Measurements from ENCODE around the gene ADIG. TPM values are rescaled to one million over a fixed set of nuclear protein-coding genes. Genes with fewer than 3 reads are reported as not detected.

ADIG gene
- total RNA-seq, 1 donor from 2014 or later = not detected

DNA sequence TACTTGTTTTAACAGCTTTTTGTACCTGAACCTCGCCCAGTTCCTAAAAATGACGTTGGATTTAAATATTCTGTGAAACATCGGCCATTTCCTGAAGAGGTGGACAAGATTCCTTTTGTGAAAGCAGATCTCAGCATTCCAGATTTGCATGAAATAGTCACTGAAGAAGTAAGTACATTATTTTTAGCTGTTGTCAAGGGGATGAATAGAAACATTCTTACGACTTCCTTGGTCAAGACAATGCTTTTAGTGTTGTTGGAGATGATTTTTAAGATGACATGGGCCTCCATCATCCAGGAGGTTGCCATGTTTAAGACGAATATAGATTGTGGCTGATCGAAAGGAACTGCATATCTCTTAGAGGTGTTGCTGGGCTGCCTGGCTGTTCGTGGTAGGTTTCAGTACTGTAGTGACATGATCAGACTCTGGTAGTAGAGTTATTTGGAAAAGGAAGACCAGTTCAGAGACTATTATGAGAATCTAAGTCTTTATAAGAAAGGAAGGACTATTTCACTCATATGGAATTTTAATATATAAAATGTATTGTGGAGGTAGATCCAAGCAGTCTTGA lies 29.9 kb upstream of the ADIG start:
- H3K27ac ChIP-seq = no peak overlapping the region
- H3K4me1 ChIP-seq = no peaks in the 10 kb centered on the region
- no peaks in the 10 kb centered on the region for H3K27me3 ChIP-seq (ENCODE audit: low read depth)
- peaks cover 98% of the 10 kb centered on the region for H3K36me3 ChIP-seq
- TF ChIP-seq, protein P1, sequence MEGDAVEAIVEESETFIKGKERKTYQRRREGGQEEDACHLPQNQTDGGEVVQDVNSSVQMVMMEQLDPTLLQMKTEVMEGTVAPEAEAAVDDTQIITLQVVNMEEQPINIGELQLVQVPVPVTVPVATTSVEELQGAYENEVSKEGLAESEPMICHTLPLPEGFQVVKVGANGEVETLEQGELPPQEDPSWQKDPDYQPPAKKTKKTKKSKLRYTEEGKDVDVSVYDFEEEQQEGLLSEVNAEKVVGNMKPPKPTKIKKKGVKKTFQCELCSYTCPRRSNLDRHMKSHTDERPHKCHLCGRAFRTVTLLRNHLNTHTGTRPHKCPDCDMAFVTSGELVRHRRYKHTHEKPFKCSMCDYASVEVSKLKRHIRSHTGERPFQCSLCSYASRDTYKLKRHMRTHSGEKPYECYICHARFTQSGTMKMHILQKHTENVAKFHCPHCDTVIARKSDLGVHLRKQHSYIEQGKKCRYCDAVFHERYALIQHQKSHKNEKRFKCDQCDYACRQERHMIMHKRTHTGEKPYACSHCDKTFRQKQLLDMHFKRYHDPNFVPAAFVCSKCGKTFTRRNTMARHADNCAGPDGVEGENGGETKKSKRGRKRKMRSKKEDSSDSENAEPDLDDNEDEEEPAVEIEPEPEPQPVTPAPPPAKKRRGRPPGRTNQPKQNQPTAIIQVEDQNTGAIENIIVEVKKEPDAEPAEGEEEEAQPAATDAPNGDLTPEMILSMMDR (IDR thresholded peaks at IDR 0.05) = no peak
- intact Hi-C loops (cut with DNase I) = no loop called here
- DNase-seq = no peak
- ATAC-seq = no peak
- no peaks in the 10 kb centered on the region for H3K9me3 ChIP-seq
- no peak overlapping the region for H3K4me3 ChIP-seq

DNA sequence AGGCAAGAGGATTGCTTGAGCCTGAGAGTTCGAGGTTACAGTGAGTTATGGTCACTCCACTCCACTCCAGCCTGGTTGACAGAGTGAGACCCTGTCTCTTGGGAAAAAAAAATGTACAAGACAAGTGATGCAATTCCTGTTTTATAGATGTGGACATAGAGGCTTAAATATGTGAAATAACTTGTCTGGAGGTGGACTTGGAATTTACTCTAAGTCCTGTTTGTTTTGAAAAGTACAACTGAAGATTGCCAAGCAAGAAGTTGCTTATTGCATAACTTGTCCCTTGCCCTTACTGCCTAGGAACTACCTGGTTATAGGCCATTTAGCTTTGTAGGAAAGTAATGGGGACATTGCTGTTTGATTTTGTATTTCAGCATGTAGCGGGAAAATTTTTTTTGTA lies 26.0 kb upstream of the ADIG start:
- Histone ChIP-seq H3K9me3 (no peaks in the 10 kb centered on the region), H3K27me3 (ENCODE audit: low read depth) (no peaks in the 10 kb centered on the region), H3K4me3 (no peak overlapping the region), H3K4me1 (no peaks in the 10 kb centered on the region), H3K27ac (no peak overlapping the region), H3K36me3 (peaks cover 97% of the 10 kb centered on the region)
- ATAC-seq (no peak), DNase-seq (no peak)
- TF ChIP-seq, protein P1 (IDR thresholded peaks at IDR 0.05) = no peak
- intact Hi-C loops (cut with DNase I) = no loop called here

DNA sequence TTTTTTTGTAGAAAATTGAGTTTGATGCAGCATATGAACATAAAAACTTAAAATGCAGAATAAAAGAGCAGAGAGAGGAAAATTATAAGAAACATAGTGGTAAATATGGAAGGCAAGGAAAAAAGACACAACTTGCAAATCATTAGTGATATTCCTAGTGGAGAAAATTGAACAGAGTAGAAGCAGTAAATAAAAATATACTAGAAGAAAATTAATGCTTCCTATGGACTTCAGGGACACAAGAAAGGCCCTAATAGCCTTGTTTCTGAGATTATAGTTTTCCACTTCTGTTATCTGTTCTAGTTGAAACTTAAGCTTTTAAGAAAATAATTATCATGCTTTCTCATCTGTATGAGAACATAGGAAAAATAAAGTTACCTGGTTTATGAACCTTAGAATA lies 25.6 kb upstream of the ADIG start:
- H3K4me1 ChIP-seq = no peaks in the 10 kb centered on the region
- DNase-seq (no peak), ATAC-seq (no peak)
- H3K27me3 ChIP-seq (ENCODE audit: low read depth) = no peaks in the 10 kb centered on the region
- no peaks in the 10 kb centered on the region for H3K9me3 ChIP-seq
- TF ChIP-seq, protein P1 (IDR thresholded peaks at IDR 0.05) = no peak
- no peak overlapping the region for H3K27ac ChIP-seq
- no peak overlapping the region for H3K4me3 ChIP-seq
- intact Hi-C loops (cut with DNase I) = no loop called here
- H3K36me3 ChIP-seq = peaks cover 98% of the 10 kb centered on the region

- no peak for DNase-seq
- intact Hi-C loops (cut with DNase I) = no loop called here
These were observed 23.8 kb upstream of the ADIG start for GRCh38 chr20:38557174-38557573.

GRCh38 chr20:38558596-38559360 lies 22.2 kb upstream of the ADIG start:
- H3K4me1 ChIP-seq = no peaks in the 10 kb centered on the region
- no peaks in the 10 kb centered on the region for H3K9me3 ChIP-seq
- intact Hi-C loops (cut with DNase I) = no loop called here
- no peak overlapping the region for H3K4me3 ChIP-seq
- TF ChIP-seq, protein P1 (IDR thresholded peaks at IDR 0.05) = no peak
- H3K27ac ChIP-seq = no peak overlapping the region
- no peak for DNase-seq
- no peaks in the 10 kb centered on the region for H3K27me3 ChIP-seq (ENCODE audit: low read depth)
- ATAC-seq = no peak
- H3K36me3 ChIP-seq = peaks cover 98% of the 10 kb centered on the region

More at GRCh38 chr20:38557174-38557573, 23.8 kb upstream of the ADIG start:
- no peaks in the 10 kb centered on the region for H3K27me3 ChIP-seq (ENCODE audit: low read depth)
- no peak overlapping the region for H3K27ac ChIP-seq
- peaks cover 98% of the 10 kb centered on the region for H3K36me3 ChIP-seq
- H3K4me3 ChIP-seq = no peak overlapping the region
- TF ChIP-seq, protein P1 (IDR thresholded peaks at IDR 0.05) = no peak
- no peaks in the 10 kb centered on the region for H3K4me1 ChIP-seq
- no peak for ATAC-seq
- no peaks in the 10 kb centered on the region for H3K9me3 ChIP-seq

All from lower lobe of right lung (tissue), 2 donors.